Tibial artery (tissue), 4 donors: ENCODE data around the gene ZCWPW1.

ENCODE experiments used
- DNase-seq, 2 donors: peaks; one replicate each; pipeline ENCODE4 v3.0.0-alpha.2; 2019
- H3K27ac ChIP-seq, 2 donors: fragments of 200-600 bp; sonication (generic) in 1 of 2; 1 replicate in 1 of 2; 2 replicates in 1 of 2; pipeline ENCODE4 v1.5.1; 2018 to 2019; ENCODE audit warnings: mild to moderate bottlenecking in 1 of 2
- H3K27me3 ChIP-seq, 2 donors: fragments of 200-600 bp; sonication (generic) in 1 of 2; one replicate each; pipeline versions ENCODE4 v1.5.1 to v1.6.0; 2016 to 2019
- H3K36me3 ChIP-seq, 3 donors: fragments of 200-600 bp; sonication (generic) in 2 of 3; one replicate each; pipeline ENCODE4 v1.5.1; 2016 to 2019; ENCODE audit warnings: mild to moderate bottlenecking in 2 of 3
- H3K4me1 ChIP-seq, 4 donors: fragments of 200-600 bp; sonication (generic) in 2 of 4; 1 replicate in 3 of 4; 2 replicates in 1 of 4; pipeline ENCODE4 v1.5.1; 2016 to 2019
- H3K4me3 ChIP-seq, 2 donors: fragments of 200-600 bp; sonication (generic) in 1 of 2; 1 replicate in 1 of 2; 2 replicates in 1 of 2; pipeline ENCODE4 v1.5.1; 2018 to 2019; ENCODE audit warnings: mild to moderate bottlenecking in 2 of 2
- H3K9me3 ChIP-seq, 3 donors: fragments of 200-600 bp; sonication (generic) in 1 of 3; one replicate each; pipeline ENCODE4 v1.5.1; 2016 to 2019
- intact Hi-C: fragments of 100-400 bp; cut with DNase I; formaldehyde crosslinking; loops from one replicate; pipeline ENCODE4 v1.15.0; 2023; ENCODE audit warnings: low total_unique reads
- TF ChIP-seq, protein P1 (sequence below), 2 experiments: fragments of 200-600 bp in 1 of 2; fragments of 450-650 bp in 1 of 2; IDR thresholded peaks; one replicate each; pipeline ENCODE4 v1.5.1; 2017 to 2019; ENCODE audit warnings: antibody characterized with exemption in 2 of 2, mild to moderate bottlenecking in 1 of 2, moderate library complexity in 1 of 2

The ZCWPW1 gene

GRCh38 chr7:100431286-100431735 is 2.8 kb upstream of the ZCWPW1 start:
- Histone ChIP-seq H3K36me3 (peaks cover 11 to 32% (median 31%) of the 10 kb centered on the region in 3 donors), H3K9me3 (no peaks in the 10 kb centered on the region), H3K4me1 (peaks cover 0 to 56% (median 39%) of the 10 kb centered on the region in 4 donors), H3K27ac (peak overlapping the region; percentile 99 to 100), H3K27me3 (no peaks in the 10 kb centered on the region), H3K4me3 (peak overlapping the region in 1 of 2 donors; percentile 83)
- DNase-seq, result no peak
- intact Hi-C loops, result no loop called here
- TF ChIP-seq, protein P1, sequence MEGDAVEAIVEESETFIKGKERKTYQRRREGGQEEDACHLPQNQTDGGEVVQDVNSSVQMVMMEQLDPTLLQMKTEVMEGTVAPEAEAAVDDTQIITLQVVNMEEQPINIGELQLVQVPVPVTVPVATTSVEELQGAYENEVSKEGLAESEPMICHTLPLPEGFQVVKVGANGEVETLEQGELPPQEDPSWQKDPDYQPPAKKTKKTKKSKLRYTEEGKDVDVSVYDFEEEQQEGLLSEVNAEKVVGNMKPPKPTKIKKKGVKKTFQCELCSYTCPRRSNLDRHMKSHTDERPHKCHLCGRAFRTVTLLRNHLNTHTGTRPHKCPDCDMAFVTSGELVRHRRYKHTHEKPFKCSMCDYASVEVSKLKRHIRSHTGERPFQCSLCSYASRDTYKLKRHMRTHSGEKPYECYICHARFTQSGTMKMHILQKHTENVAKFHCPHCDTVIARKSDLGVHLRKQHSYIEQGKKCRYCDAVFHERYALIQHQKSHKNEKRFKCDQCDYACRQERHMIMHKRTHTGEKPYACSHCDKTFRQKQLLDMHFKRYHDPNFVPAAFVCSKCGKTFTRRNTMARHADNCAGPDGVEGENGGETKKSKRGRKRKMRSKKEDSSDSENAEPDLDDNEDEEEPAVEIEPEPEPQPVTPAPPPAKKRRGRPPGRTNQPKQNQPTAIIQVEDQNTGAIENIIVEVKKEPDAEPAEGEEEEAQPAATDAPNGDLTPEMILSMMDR (IDR thresholded peaks at IDR 0.05), result no peak

DNA sequence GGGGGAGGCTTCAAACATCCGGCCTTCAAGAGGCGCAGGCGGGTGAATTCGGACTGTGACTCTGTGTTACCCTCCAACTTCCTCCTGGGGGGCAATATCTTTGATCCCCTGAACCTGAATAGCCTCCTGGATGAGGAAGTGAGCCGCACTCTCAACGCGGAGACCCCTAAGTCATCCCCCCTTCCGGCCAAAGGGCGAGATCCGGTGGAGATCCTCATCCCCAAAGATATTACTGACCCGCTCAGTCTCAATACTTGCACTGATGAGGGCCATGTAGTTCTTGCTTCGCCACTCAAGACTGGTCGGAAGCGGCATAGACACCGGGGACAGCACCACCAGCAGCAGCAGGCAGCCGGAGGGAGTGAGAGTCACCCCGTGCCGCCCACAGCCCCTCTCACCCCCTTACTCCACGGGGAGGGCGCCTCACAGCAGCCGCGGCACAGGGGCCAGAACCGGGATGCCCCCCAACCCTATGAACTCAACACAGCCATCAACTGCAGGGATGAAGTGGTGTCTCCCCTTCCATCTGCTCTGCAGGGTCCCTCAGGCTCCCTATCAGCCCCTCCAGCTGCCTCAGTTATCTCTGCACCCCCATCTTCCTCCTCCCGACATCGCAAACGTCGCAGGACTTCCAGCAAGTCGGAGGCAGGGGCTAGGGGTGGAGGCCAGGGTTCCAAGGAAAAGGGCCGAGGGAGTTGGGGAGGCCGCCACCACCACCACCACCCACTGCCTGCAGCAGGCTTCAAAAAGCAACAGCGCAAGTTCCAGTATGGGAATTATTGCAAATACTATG is 2.2 kb upstream of the ZCWPW1 start:
- Histone ChIP-seq H3K27ac (peak overlapping the region; percentile 99 to 100), H3K36me3 (peaks cover 11 to 32% (median 31%) of the 10 kb centered on the region in 3 donors), H3K27me3 (no peaks in the 10 kb centered on the region), H3K4me3 (peak overlapping the region; percentile 83 to 94), H3K4me1 (peaks cover 0 to 55% (median 39%) of the 10 kb centered on the region in 4 donors), H3K9me3 (no peaks in the 10 kb centered on the region)
- intact Hi-C loops, result no loop called here
- peak in 1 of 2 donors; percentile 76 for DNase-seq
- TF ChIP-seq, protein P1 (IDR thresholded peaks at IDR 0.05), result no peak

- intact Hi-C loops, result loop anchor here (10.0 kb wide), 1 partner anchor 415 kb away; the partner anchor contains the start of gene ZKSCAN1
- Histone ChIP-seq H3K9me3 (no peaks in the 10 kb centered on the region), H3K36me3 (peaks cover 11 to 32% (median 29%) of the 10 kb centered on the region in 3 donors), H3K4me3 (peak within 1 kb of the TSS; percentile 83 to 94), H3K27ac (peak within 1 kb of the TSS; percentile 99 to 100), H3K27me3 (no peaks in the 10 kb centered on the region), H3K4me1 (peaks cover 0 to 47% (median 31%) of the 10 kb centered on the region in 4 donors)
- TF ChIP-seq, protein P1 (IDR thresholded peaks at IDR 0.05), result peak in 1 of 2 experiments; percentile 6
- DNase-seq, result peak; percentile 98
Measured at GRCh38 chr7:100429637-100430492, 1.4 kb upstream of the ZCWPW1 start, which contains the start of gene MEPCE. Gene MEPCE (plus strand): TSS chr7:100429831. CDS start chr7:100430019, 188 bp downstream.

- DNase-seq, result peak; percentile 100
- no peaks in the 10 kb centered on the region for H3K9me3 ChIP-seq
- TF ChIP-seq, protein P1 (IDR thresholded peaks at IDR 0.05), result peak; percentile 24 to 59
- intact Hi-C loops, result loop anchor here (10.0 kb wide), 1 partner anchor 414 kb away; the partner anchor contains the start of gene ZKSCAN1
- peak overlapping the region; percentile 83 to 94 for H3K4me3 ChIP-seq
- peak overlapping the region; percentile 99 to 100 for H3K27ac ChIP-seq
- peaks cover 11 to 24% (median 21%) of the 10 kb centered on the region in 3 donors for H3K36me3 ChIP-seq
- H3K27me3 ChIP-seq, result no peaks in the 10 kb centered on the region
- H3K4me1 ChIP-seq, result peaks cover 0 to 40% (median 26%) of the 10 kb centered on the region in 4 donors
Measured at GRCh38 chr7:100428967-100429636, 599 bp upstream of the ZCWPW1 start.

DNA sequence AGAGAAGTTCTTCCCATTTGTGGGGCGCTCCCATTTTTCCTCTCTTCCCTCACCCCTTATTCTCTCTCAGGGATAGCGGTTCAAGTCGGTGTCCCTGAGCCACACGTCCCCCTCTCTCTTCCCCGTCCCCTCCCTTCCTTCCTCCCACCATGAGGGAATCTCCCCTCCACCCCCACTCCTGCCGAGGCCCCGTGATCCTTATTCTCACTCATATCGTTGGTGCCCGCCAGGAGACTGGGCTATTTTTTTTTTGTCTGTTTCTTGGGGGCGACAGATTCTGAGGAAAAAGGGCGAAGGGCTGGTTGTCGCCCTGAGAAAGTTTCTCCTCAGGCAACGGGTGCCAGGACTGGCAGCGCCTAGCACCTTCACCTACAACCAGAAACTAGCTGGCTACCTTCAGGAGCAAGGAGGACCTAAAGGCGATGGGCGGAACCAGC is 723 bp downstream of the ZCWPW1 start:
- Histone ChIP-seq H3K4me3 (peak overlapping the region; percentile 83 to 94), H3K27ac (peak overlapping the region; percentile 99 to 100), H3K27me3 (no peaks in the 10 kb centered on the region), H3K9me3 (no peaks in the 10 kb centered on the region), H3K36me3 (peaks cover 0 to 11% (median 8%) of the 10 kb centered on the region in 3 donors), H3K4me1 (peaks cover 0 to 32% (median 25%) of the 10 kb centered on the region in 4 donors)
- DNase-seq, result no peak
- TF ChIP-seq, protein P1 (IDR thresholded peaks at IDR 0.05), result no peak
- intact Hi-C loops, result loop anchor here (10.0 kb wide), 1 partner anchor 413 kb away; the partner anchor contains the start of gene ZKSCAN1
